ENCODE measurements around the gene GFPT1.

Gene GFPT1

GRCh38 chr2:69287544-69287943 lies 99.5 kb downstream of the GFPT1 start:
- DNase-seq = no peak

DNA sequence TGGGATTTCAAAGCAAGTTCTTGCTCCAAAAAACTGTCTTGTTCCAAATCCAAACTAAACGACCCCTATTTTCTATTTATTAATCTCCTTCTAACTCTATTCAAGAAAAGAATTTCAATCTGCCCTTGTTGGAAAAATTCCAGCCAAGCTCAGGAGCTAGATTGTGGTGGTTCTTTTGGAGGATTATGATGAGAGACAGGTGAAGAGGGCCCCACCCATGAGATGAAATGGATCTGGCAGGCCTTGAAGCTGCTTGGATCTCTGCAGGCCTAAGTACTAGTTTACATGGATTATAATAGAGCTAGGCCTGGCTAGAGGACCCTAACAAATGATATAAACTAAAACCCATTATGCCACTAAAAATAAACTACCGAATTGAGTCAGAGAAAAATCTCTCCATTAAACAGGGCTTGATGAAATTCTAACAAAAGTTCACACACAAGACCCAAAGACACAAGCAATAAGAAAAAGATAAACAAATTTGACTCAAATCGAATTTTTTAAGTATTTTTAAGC lies 101.6 kb downstream of the GFPT1 start:
- DNase-seq = no peak

GRCh38 chr2:69280796-69281412 lies 106.1 kb downstream of the GFPT1 start:
- DNase-seq = no peak

- DNase-seq = no peak
These were observed 106.9 kb downstream of the GFPT1 start for GRCh38 chr2:69279931-69280681.

GRCh38 chr2:69279211-69279610 lies 107.8 kb downstream of the GFPT1 start:
- DNase-seq = no peak

DNA sequence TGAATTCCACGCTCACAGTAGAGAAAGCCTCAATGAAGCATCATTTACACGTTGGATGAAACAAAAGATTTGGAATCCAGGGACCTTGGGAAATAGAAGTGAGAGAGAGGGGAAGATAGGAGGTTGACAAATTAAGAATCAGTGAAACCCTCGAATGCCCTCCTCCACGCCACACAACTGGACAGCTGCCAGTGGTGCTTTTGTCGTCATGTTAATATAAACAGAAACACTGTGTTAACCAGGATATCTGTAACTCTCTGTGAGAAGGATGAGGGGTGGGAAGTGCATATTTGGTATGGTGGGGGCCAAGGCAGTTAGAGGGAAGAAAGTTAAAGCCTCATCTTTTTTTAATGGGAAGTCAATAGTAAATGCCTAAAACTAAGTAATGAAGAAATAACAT lies 108.7 kb downstream of the GFPT1 start:
- no peak for DNase-seq

DNA sequence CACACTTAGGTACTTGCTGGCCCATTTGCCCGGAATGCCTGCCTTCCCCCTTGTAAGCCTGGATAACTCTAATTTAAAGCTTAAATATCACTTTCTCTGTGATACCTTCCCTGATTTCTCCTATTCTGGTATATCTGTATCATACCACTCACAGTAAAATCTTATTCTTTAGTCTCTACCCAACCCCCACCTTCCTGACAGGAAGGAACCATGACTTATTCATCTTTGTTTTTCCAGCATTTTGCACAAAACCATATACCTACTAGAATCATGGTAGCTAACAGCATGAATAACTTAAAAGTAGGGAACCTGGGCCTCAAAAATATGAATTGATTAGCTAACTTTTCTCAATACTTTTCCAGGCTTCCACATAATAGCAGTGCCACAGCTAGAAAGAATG lies 111.5 kb downstream of the GFPT1 start:
- DNase-seq = no peak

GRCh38 chr2:69272803-69273471 lies 114.1 kb downstream of the GFPT1 start:
- DNase-seq = no peak

- no peak for DNase-seq
These were observed 115.2 kb downstream of the GFPT1 start for GRCh38 chr2:69271831-69272257.
